Kidney tubule cell (primary cell): ENCODE measurements around the gene AGPAT2.
"Not testable (repeated sequence)": the region's sequence is repeated elsewhere in the genome, so short reads cannot be mapped to it uniquely, and the experiment has no call there.

Experiments
- DNase-seq: peaks from one replicate; pipeline ENCODE4 v3.0.0-alpha.2; 2018; ENCODE audit warnings: low spot score

The AGPAT2 gene

GRCh38 chr9:136645352-136645902 is 41.8 kb downstream of the AGPAT2 start:
- no peak for DNase-seq

- DNase-seq, result peak; percentile 72
Measured at GRCh38 chr9:136644593-136645351, 42.5 kb downstream of the AGPAT2 start.

DNA sequence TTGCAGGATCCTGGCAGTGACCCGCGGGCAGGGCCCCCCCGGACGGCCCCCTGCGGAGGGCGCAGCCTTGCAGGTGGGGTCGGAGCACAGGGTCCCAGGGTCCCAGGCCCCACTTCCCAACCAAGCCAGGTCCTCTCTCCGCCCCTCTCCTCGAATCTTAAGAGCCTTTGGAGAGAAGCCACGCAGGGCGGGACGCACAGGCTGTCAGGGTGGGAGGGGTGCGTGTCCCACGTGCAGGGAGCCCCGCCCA is 43.0 kb downstream of the AGPAT2 start:
- DNase-seq, result no peak

- DNase-seq, result no peak
Measured at GRCh38 chr9:136643596-136644342, 43.5 kb downstream of the AGPAT2 start.

GRCh38 chr9:136642439-136642921 is 44.8 kb downstream of the AGPAT2 start:
- no peak for DNase-seq

DNA sequence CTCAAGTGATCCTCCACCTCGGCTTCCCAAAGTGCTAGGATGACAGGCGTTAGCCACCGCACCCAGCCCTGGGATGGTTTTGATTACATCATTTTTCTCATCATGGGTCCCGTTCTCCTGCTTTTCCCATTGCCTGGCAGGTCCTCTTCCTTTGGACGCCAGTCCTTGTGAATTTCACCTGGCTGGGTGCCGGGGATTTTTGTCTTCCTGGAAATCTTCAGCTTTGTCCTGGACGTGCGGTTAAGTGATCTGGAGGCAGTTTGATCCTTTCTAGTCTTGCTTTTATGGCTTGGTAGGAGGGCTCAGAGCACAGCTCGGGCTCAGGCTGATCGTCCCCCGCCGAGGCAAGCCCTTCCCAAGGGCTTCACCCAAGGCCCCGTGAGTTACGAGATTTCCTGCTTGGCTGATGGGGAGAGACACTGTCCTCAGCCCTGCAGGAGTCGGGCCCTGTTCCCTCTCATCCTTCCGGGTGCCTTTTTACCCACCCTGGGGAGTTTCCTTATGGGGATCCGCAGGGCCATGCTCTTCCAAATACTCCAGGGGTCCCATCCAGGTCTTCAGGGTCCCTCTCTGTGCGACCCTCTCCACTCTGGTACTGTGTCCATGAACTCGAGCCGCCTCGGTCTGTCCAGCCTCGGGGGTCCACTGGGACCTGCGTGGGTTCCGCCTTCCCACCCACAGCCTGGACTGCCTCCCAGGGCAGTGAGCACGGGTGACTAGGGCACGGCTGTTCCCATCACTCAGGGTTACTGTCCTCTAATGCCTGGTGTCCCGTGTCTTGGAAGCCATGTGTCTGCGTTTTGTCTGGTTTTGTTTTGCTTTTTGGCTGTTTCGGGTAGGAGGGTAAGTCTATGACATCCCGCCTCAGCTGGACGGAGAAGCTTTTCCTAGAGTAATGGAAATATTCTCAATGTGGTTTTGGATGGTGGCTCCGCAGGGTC is 46.8 kb downstream of the AGPAT2 start:
- no peak for DNase-seq

DNA sequence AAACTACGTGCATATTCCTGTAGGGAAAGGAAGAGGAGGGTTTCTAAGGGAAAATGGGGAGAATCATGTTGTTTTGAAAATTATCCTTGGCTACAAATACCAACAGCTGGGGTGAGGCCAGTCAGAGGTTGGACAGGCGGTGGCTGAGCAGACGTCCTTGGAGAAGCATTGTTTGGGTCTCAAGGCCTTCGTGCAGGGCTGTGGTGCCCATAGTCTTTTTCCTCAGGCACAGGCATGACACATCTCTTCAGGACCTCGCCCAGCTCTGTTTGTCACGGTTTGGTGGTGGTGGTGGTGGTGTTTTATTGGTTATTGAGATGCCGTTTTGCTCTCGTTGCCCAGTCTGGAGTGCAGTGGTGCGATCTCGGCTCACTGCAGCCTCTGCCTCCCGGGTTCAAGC is 52.4 kb downstream of the AGPAT2 start:
- DNase-seq, result no peak

- not testable (repeated sequence) for DNase-seq
Measured at GRCh38 chr9:136632491-136633106, 54.7 kb downstream of the AGPAT2 start.

DNA sequence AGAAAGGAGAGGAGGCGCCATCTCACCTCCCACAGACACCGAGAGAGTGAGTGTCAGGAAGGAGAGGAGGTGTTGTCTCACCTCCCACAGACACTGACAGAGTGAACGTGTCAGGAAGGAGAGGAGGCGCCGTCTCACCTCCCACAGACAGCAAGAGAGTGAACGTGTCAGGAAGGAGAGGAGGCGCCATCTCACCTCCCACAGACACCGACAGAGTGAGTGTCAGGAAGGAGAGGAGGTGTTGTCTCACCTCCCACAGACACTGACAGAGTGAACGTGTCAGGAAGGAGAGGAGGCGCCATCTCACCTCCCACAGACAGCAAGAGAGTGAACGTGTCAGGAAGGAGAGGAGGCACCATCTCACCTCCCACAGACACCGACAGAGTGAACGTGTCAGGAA is 55.2 kb downstream of the AGPAT2 start:
- not testable (repeated sequence) for DNase-seq

DNA sequence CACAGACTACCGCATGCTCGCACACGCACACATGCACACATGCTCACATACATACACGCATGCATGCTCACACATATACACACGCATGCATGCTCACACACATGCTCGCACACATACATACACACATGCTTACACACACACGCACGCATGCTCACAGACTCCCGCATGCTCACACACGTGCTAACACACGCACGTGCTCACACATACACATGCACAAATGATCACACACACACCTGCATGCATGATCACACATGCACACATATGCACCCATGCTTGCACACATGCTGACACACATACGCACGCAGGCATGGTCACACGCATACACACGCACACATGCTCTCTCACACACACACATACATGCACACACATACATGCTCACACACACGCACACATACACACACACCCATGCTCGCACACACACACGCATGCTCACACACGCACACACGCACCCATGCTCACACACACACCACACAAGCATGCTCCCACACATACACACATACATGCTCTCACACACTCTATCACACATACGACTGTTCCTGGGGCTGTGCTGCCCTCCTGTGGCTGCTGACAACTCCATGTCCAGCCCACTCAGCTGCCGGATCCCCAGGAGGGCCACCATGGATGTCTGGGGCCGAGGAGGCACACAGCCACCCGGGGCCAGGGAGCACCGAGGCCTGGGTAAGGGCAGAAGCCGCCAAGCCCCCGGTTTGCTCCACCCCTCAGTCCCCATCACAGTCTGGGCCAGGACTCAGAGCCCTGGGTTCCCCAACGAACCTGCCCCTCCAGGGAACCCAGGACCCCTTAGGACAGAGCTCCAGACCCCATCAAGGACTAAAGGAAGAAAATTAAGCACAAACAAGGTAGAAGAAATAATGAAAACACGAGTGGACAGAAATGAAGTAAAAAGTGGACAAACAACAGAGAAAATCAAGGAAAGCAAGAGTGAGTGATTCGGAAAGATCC is 55.9 kb downstream of the AGPAT2 start:
- DNase-seq, result peak; percentile 76

DNA sequence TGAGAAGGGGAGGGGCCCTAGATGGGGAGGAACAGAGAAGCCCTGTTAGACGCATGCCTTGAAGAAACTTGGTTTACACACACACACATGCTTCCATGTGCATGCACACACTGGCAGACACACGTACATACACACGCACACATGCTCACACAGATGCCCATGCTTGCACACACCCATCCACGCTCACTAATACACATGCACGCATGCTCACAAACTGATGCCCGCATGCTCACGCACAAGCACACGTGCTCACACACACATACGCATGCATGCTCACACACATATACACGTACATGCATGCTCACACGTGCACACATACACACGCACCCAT is 56.6 kb downstream of the AGPAT2 start:
- no peak for DNase-seq

GRCh38 chr9:136629879-136630661 is 57.2 kb downstream of the AGPAT2 start:
- peak; percentile 45 for DNase-seq

GRCh38 chr9:136629001-136629878 is 58.0 kb downstream of the AGPAT2 start:
- DNase-seq, result no peak

- no peak for DNase-seq
Measured at GRCh38 chr9:136628268-136628667, 59.0 kb downstream of the AGPAT2 start.

- DNase-seq, result no peak
Measured at GRCh38 chr9:136627703-136628102, 59.6 kb downstream of the AGPAT2 start.

- no peak for DNase-seq
Measured at GRCh38 chr9:136626740-136627642, 60.3 kb downstream of the AGPAT2 start.

DNA sequence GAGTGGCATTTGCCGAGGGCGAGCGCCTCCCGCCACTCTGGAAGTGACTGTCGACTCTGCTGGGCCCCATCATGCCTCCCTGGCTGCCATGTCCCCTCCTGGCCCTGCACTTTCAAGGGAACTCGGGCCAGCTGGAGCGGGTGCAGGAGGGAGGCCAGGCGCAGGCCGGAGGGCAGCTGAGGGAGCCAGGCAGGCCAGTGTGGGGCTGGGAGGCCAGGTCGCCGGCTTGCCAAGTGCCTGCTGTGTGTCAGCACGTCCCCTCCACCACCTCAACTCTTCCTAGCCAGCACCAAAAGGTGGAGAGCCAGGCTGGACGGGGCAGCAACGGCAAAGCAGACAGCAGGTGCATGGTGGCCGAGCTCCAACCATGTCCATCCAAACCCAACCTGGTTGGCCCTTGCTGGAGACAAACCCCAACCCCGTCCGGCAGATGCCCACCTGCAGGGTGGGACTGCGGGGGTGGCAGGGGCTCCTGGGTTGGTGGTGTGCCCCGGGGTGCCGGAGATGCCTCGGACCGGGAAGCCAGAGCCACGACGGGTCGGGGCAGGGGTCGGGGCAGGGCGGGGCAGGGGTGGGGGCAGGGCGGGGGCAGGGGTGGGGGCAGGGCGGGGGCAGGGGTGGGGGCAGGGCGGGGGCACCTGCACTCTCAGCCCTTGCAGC is 61.1 kb downstream of the AGPAT2 start:
- DNase-seq, result no peak
